BLaER1 treated with 17β-estradiol and CSF1 and Interleukin-3, amounts not matched to agents 10 nM and 100 nM (cell line): ENCODE results near the gene UBXN10.

Source experiments
- H3K27ac ChIP-seq, 11 experiments: shearing (Covaris generic); formaldehyde crosslinking; 2 replicates each; pipeline ENCODE4 v1.8.1; 2022
- H3K27me3 ChIP-seq, 11 experiments: shearing (Covaris generic); formaldehyde crosslinking; 2 replicates each; pipeline ENCODE4 v1.8.1; 2022
- H3K36me3 ChIP-seq, 11 experiments: shearing (Covaris generic); formaldehyde crosslinking; 2 replicates each; pipeline ENCODE4 v1.8.1; 2022
- H3K4me1 ChIP-seq, 10 experiments: shearing (Covaris generic); formaldehyde crosslinking; 2 replicates each; pipeline ENCODE4 v1.8.1; 2022
- H3K4me2 ChIP-seq, 11 experiments: shearing (Covaris generic); formaldehyde crosslinking; 2 replicates each; pipeline ENCODE4 v1.8.1; 2022
- H3K4me3 ChIP-seq, 10 experiments: shearing (Covaris generic); formaldehyde crosslinking; 2 replicates each; pipeline ENCODE4 v1.8.1; 2022
- H3K9ac ChIP-seq, 11 experiments: shearing (Covaris generic); formaldehyde crosslinking; 2 replicates each; pipeline ENCODE4 v1.8.1; 2022
- H3K9me3 ChIP-seq, 11 experiments: shearing (Covaris generic); formaldehyde crosslinking; replicated peaks in 1 of 11; 2 replicates each; pipeline ENCODE4 v1.8.1; 2022
- H4K20me1 ChIP-seq, 11 experiments: shearing (Covaris generic); formaldehyde crosslinking; 2 replicates each; pipeline ENCODE4 v1.8.1; 2022
- Cebpa-rat ChIP-seq, 11 experiments: shearing (Covaris generic); IDR thresholded peaks; 2 replicates each; pipeline ENCODE4 v1.8.1; 2022

The UBXN10 gene

GRCh38 chr1:20190256-20191160 lies 4.6 kb downstream of the UBXN10 start:
- H3K9ac ChIP-seq, result no peak overlapping the region
- no peaks in the 10 kb centered on the region for H4K20me1 ChIP-seq
- peaks cover 71 to 99% (median 86%) of the 10 kb centered on the region in 10 experiments for H3K4me1 ChIP-seq
- no peaks in the 10 kb centered on the region for H3K9me3 ChIP-seq
- TF ChIP-seq Cebpa-rat (IDR thresholded peaks at IDR 0.05), result no peak
- H3K36me3 ChIP-seq, result peaks cover 0 to 5% (median 0%) of the 10 kb centered on the region in 11 experiments; a peak in 2 of 22 replicates
- no peak overlapping the region for H3K4me3 ChIP-seq
- peak overlapping the region in 10 of 11 experiments; percentile 17 to 96 (median 50); a peak in 13 of 22 replicates for H3K4me2 ChIP-seq
- no peak overlapping the region for H3K27ac ChIP-seq
- H3K27me3 ChIP-seq, result no peaks in the 10 kb centered on the region

GRCh38 chr1:20191266-20191825 lies 5.5 kb downstream of the UBXN10 start:
- Histone ChIP-seq H3K4me2 (peak overlapping the region in 6 of 11 experiments; percentile 39 to 96 (median 74); a peak in 11 of 22 replicates), H3K4me3 (no peak overlapping the region), H3K9me3 (no peaks in the 10 kb centered on the region), H3K27ac (no peak overlapping the region), H3K36me3 (peaks cover 0 to 5% (median 0%) of the 10 kb centered on the region in 11 experiments; a peak in 2 of 22 replicates), H4K20me1 (no peaks in the 10 kb centered on the region), H3K27me3 (no peaks in the 10 kb centered on the region), H3K4me1 (peaks cover 68 to 100% (median 86%) of the 10 kb centered on the region in 10 experiments), H3K9ac (no peak overlapping the region)
- TF ChIP-seq Cebpa-rat (IDR thresholded peaks at IDR 0.05), result no peak

- Histone ChIP-seq H3K27me3 (no peaks in the 10 kb centered on the region), H3K4me3 (no peak overlapping the region), H3K9me3 (no peaks in the 10 kb centered on the region), H3K9ac (no peak overlapping the region), H3K4me2 (peak overlapping the region in 6 of 11 experiments; percentile 4 to 94 (median 64); a peak in 10 of 22 replicates), H3K36me3 (peaks cover 0 to 5% (median 0%) of the 10 kb centered on the region in 11 experiments; a peak in 2 of 22 replicates), H4K20me1 (no peaks in the 10 kb centered on the region), H3K4me1 (peaks cover 58 to 100% (median 82%) of the 10 kb centered on the region in 10 experiments), H3K27ac (peak overlapping the region in 1 of 11 experiments; percentile 20; a peak in 1 of 22 replicates)
- TF ChIP-seq Cebpa-rat (IDR thresholded peaks at IDR 0.05), result no peak
Observed at GRCh38 chr1:20192364-20192763, 6.5 kb downstream of the UBXN10 start.

DNA sequence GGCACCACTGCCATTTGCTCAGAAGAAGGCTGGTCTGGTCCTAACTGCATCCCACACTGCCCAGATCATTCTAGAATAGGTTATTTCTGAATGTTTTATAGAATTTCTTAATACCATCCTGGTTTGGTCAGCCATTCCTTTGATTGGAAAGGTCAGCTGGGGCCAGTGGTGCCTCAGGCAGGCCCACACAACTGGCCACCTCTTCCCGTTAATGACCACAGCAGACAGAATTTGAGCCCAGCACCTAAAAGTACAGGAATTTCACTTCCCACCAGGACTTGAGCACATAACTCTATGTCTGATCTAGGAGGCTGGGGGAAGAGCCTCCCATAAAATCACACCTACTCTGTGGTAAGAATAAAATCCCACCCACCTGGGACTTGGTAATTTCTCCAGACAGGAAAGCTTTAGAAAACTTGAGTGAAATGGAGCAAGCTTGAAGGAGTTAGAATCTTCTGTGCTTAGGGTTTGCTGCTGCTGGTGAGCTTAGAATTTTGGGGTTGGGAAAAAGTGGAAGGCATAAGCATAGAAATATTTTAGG lies 7.0 kb downstream of the UBXN10 start:
- H3K27me3 ChIP-seq, result no peaks in the 10 kb centered on the region
- H3K4me3 ChIP-seq, result no peak overlapping the region
- TF ChIP-seq Cebpa-rat (IDR thresholded peaks at IDR 0.05), result no peak
- H3K9ac ChIP-seq, result no peak overlapping the region
- H3K9me3 ChIP-seq, result no peaks in the 10 kb centered on the region
- peaks cover 53 to 97% (median 77%) of the 10 kb centered on the region in 10 experiments for H3K4me1 ChIP-seq
- peaks cover 0 to 5% (median 0%) of the 10 kb centered on the region in 11 experiments; a peak in 2 of 22 replicates for H3K36me3 ChIP-seq
- H3K4me2 ChIP-seq, result peak overlapping the region in 7 of 11 experiments; percentile 4 to 94 (median 71); a peak in 9 of 22 replicates
- H3K27ac ChIP-seq, result peak overlapping the region in 1 of 11 experiments; percentile 20; a peak in 1 of 22 replicates
- H4K20me1 ChIP-seq, result no peaks in the 10 kb centered on the region

DNA sequence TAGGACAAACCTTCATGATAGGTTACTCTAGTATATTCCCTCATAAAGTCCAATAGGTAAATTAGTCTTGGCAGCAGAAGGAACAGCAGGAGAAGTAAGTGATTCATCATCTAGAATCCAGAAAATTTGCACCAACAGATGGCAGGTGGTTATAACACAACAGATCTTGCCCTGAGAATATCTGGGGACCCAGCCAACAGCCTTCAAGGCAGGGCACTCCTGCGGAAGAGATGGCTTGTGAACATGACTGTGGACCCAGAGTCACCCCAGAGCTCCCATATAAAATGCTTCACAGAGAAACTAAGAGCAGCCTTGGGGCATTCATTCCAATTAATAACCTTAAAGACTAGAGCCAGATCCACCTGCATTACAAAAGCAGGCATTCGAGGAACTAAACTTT lies 8.3 kb downstream of the UBXN10 start:
- no peaks in the 10 kb centered on the region for H4K20me1 ChIP-seq
- peaks cover 40 to 84% (median 64%) of the 10 kb centered on the region in 10 experiments for H3K4me1 ChIP-seq
- H3K4me2 ChIP-seq, result peak overlapping the region; percentile 68 to 89 (median 77); a peak in 20 of 22 replicates
- no peak for TF ChIP-seq Cebpa-rat (IDR thresholded peaks at IDR 0.05)
- peaks cover 0 to 5% (median 0%) of the 10 kb centered on the region in 11 experiments; a peak in 2 of 22 replicates for H3K36me3 ChIP-seq
- no peak overlapping the region for H3K4me3 ChIP-seq
- H3K27ac ChIP-seq, result peak overlapping the region in 4 of 11 experiments; percentile 61 to 69 (median 65); a peak in 5 of 22 replicates
- H3K9ac ChIP-seq, result no peak overlapping the region
- no peaks in the 10 kb centered on the region for H3K9me3 ChIP-seq
- H3K27me3 ChIP-seq, result no peaks in the 10 kb centered on the region

GRCh38 chr1:20194757-20195461 lies 9.0 kb downstream of the UBXN10 start:
- Histone ChIP-seq H3K4me1 (peaks cover 33 to 80% (median 59%) of the 10 kb centered on the region in 10 experiments), H4K20me1 (no peaks in the 10 kb centered on the region), H3K9me3 (no peaks in the 10 kb centered on the region), H3K36me3 (peaks cover 0 to 5% (median 0%) of the 10 kb centered on the region in 11 experiments; a peak in 2 of 22 replicates), H3K4me3 (peak overlapping the region in 2 of 10 experiments; percentile 15 to 20; a peak in 4 of 20 replicates), H3K9ac (peak overlapping the region; percentile 35 to 69 (median 51); a peak in 18 of 22 replicates), H3K4me2 (peak overlapping the region; percentile 68 to 89 (median 77)), H3K27ac (peak overlapping the region; percentile 53 to 70 (median 65); a peak in 21 of 22 replicates), H3K27me3 (no peaks in the 10 kb centered on the region)
- TF ChIP-seq Cebpa-rat (IDR thresholded peaks at IDR 0.05), result no peak

- H3K27me3 ChIP-seq, result no peaks in the 10 kb centered on the region
Observed at GRCh38 chr1:20195462-20195780, 9.5 kb downstream of the UBXN10 start.

GRCh38 chr1:20197329-20197791 lies 11.5 kb downstream of the UBXN10 start:
- Histone ChIP-seq H3K4me1 (peaks cover 25 to 57% (median 41%) of the 10 kb centered on the region in 10 experiments), H3K36me3 (no peaks in the 10 kb centered on the region), H3K4me3 (no peak overlapping the region), H4K20me1 (no peaks in the 10 kb centered on the region), H3K9me3 (no peaks in the 10 kb centered on the region), H3K27ac (no peak overlapping the region), H3K4me2 (peak overlapping the region in 2 of 11 experiments; percentile 11 to 21; a peak in 2 of 22 replicates), H3K27me3 (no peaks in the 10 kb centered on the region), H3K9ac (no peak overlapping the region)
- TF ChIP-seq Cebpa-rat (IDR thresholded peaks at IDR 0.05), result no peak

More at GRCh38 chr1:20195462-20195780, 9.5 kb downstream of the UBXN10 start:
- Histone ChIP-seq H3K4me1 (peaks cover 28 to 76% (median 55%) of the 10 kb centered on the region in 10 experiments), H3K4me2 (peak overlapping the region; percentile 68 to 89 (median 77)), H3K27ac (peak overlapping the region in 1 of 11 experiments; percentile 65; a peak in 1 of 22 replicates), H3K4me3 (no peak overlapping the region), H3K9me3 (no peaks in the 10 kb centered on the region), H3K9ac (peak overlapping the region in 1 of 11 experiments; percentile 48; a peak in 2 of 22 replicates), H4K20me1 (no peaks in the 10 kb centered on the region), H3K36me3 (peaks cover 0 to 5% (median 0%) of the 10 kb centered on the region in 11 experiments; a peak in 2 of 22 replicates)
- TF ChIP-seq Cebpa-rat (IDR thresholded peaks at IDR 0.05), result no peak
